Right lobe of liver (tissue), 4 donors: Measurements from ENCODE around the gene TTF1.

Experiments
- CTCF ChIP-seq, 4 donors: fragments of 200-600 bp in 3 of 4; fragments of 450-650 bp in 1 of 4; IDR thresholded peaks; one replicate each; pipeline versions ENCODE4 v1.5.1 to v1.8.0; 2016 to 2022; ENCODE audit warnings: antibody characterized with exemption in 4 of 4, mild to moderate bottlenecking in 2 of 4
- POLR2A ChIP-seq: fragments of 450-650 bp; IDR thresholded peaks from one replicate; pipeline ENCODE4 v1.6.1; 2017; ENCODE audit warnings: antibody characterized with exemption, mild to moderate bottlenecking
- donor health status: DM: no; HTN: no; CAD: no.
- donor health status: DM: no; HTN: no; CAD: no.
- donor health status: DM: no; HTN: yes; CAD: no.

GRCh38 chr9:132341177-132341840 is 65.3 kb downstream of the TTF1 start:
- no peak for TF ChIP-seq POLR2A
- no peak for TF ChIP-seq CTCF (IDR thresholded peaks at IDR 0.05)
